Suppressor macrophage treated with lipopolysaccharide for 4 hours (primary cell): Measurements from ENCODE around the gene RAB28.

Source experiments
- DNase-seq: peaks from one replicate; pipeline ENCODE4 v3.0.0-alpha.2; 2020

Gene RAB28

GRCh38 chr4:13368217-13368616 is 115.9 kb downstream of the RAB28 start:
- no peak for DNase-seq

GRCh38 chr4:13367691-13368090 is 116.4 kb downstream of the RAB28 start:
- DNase-seq, result no peak

GRCh38 chr4:13367244-13367643 is 116.9 kb downstream of the RAB28 start:
- no peak for DNase-seq

- DNase-seq, result no peak
These were observed 118.9 kb downstream of the RAB28 start for GRCh38 chr4:13365195-13365594.

GRCh38 chr4:13364653-13365052 is 119.5 kb downstream of the RAB28 start:
- DNase-seq, result no peak

GRCh38 chr4:13364172-13364571 is 120.0 kb downstream of the RAB28 start:
- no peak for DNase-seq

- no peak for DNase-seq
These were observed 124.3 kb downstream of the RAB28 start for GRCh38 chr4:13359809-13360208.

- no peak for DNase-seq
These were observed 128.8 kb downstream of the RAB28 start for GRCh38 chr4:13355111-13355880.

- no peak for DNase-seq
These were observed 135.0 kb downstream of the RAB28 start for GRCh38 chr4:13349096-13349495.

- no peak for DNase-seq
These were observed 135.9 kb downstream of the RAB28 start for GRCh38 chr4:13348216-13348615.

GRCh38 chr4:13347517-13348125 is 136.5 kb downstream of the RAB28 start:
- DNase-seq, result no peak

GRCh38 chr4:13344216-13344615 is 139.9 kb downstream of the RAB28 start:
- no peak for DNase-seq

- DNase-seq, result no peak
These were observed 143.5 kb downstream of the RAB28 start for GRCh38 chr4:13340672-13341071.

GRCh38 chr4:13331827-13332226 is 152.3 kb downstream of the RAB28 start:
- no peak for DNase-seq

- DNase-seq, result no peak
These were observed 154.2 kb downstream of the RAB28 start for GRCh38 chr4:13329963-13330362.

- no peak for DNase-seq
These were observed 154.7 kb downstream of the RAB28 start for GRCh38 chr4:13329340-13329850.

GRCh38 chr4:13328591-13328990 is 155.5 kb downstream of the RAB28 start:
- no peak for DNase-seq

GRCh38 chr4:13327991-13328390 is 156.1 kb downstream of the RAB28 start:
- peak; percentile 1 for DNase-seq

- DNase-seq, result no peak
These were observed 158.4 kb downstream of the RAB28 start for GRCh38 chr4:13325744-13326143.

- no peak for DNase-seq
These were observed 160.2 kb downstream of the RAB28 start for GRCh38 chr4:13323921-13324320.

- no peak for DNase-seq
These were observed 161.4 kb downstream of the RAB28 start for GRCh38 chr4:13322681-13323101.
